GM12878 (cell line): ENCODE results near the gene STK17A. TPM values are rescaled to one million over a fixed set of nuclear protein-coding genes. Genes with fewer than 3 reads are reported as not detected.

Source experiments
- ATAC-seq: fragments of 200-7000 bp; cut with Tn5 transposase; 3 replicates; pipeline ENCODE4 v1.9.1; 2020; ENCODE audit warnings: mild to moderate bottlenecking, moderate library complexity
- BruUV-seq: library from RNA; stranded (reverse); fragments of 400-500 nt; replicated peaks from 2 replicates; lab custom pipeline; 2021; lab: Mats Ljungman, UMichigan
- CTCF ChIA-PET: fragments of 300-600 bp; sonication (Branson Sonifier 250); formaldehyde crosslinking; extraction: SDS; loops from one replicate; lab custom pipeline; 2021; ENCODE audit warnings: inconsistent platforms; lab: Yijun Ruan, JAX
- POLR2A ChIA-PET: fragments of 350-600 bp; formaldehyde crosslinking; extraction: SDS; loops from one replicate; lab custom pipeline; 2021; ENCODE audit warnings: inconsistent platforms; lab: Charles Lee
- RAD21 ChIA-PET: fragments of 300-600 bp; sonication (Branson Sonifier 250); formaldehyde crosslinking; loops from one replicate; lab custom pipeline; 2023; ENCODE audit warnings: antibody characterized with exemption; ENCODE audit not compliant: unreplicated experiment; lab: Charles Lee
- SMC1A ChIA-PET: fragments of 300-600 bp; sonication (Branson Sonifier 250); formaldehyde crosslinking; loops from one replicate; lab custom pipeline; 2023; ENCODE audit not compliant: unreplicated experiment, uncharacterized antibody; lab: Charles Lee
- DNase-seq: peaks from one replicate; pipeline ENCODE4 v3.0.0-alpha.2; 2011; ENCODE audit warnings: low read depth, low spot score
- FAIRE-seq: peaks from 3 replicates; lab custom pipeline; 2011; peaks lifted over from hg19 to GRCh38; lab: Jason Lieb, UNC
- H2AFZ ChIP-seq: 2 replicates; pipeline ENCODE4 v1.6.0; 2011; ENCODE audit warnings: low read depth, low read length, control low read depth; ENCODE audit not compliant: control insufficient read depth
- H3K27ac ChIP-seq: 2 replicates; pipeline ENCODE4 v1.5.1; 2011; ENCODE audit warnings: control low read depth; ENCODE audit not compliant: control insufficient read depth, insufficient read depth
- H3K27me3 ChIP-seq, 2 experiments: replicated peaks in 1 of 2; 2 replicates each; pipeline versions ENCODE4 v1.6.0 to v1.6.1; 2011; ENCODE audit warnings: low read length in 1 of 2; ENCODE audit not compliant: control insufficient read depth in 2 of 2, insufficient read depth in 2 of 2
- H3K36me3 ChIP-seq, 2 experiments: 2 replicates each; pipeline ENCODE4 v1.5.1; 2011; ENCODE audit warnings: low read length in 1 of 2; ENCODE audit not compliant: control insufficient read depth in 2 of 2, insufficient read depth in 2 of 2
- H3K4me1 ChIP-seq: 2 replicates; pipeline ENCODE4 v1.6.1; 2011; ENCODE audit warnings: mild to moderate bottlenecking, low read length, moderate library complexity, mixed read lengths; ENCODE audit not compliant: control insufficient read depth, insufficient read depth
- H3K4me2 ChIP-seq: 2 replicates; pipeline ENCODE4 v1.6.0; 2011; ENCODE audit warnings: control low read depth; ENCODE audit not compliant: control insufficient read depth, insufficient read depth
- H3K4me3 ChIP-seq: fragments of 200-600 bp; sonication (generic); 2 replicates; pipeline ENCODE4 v1.5.1; 2016
- H3K79me2 ChIP-seq: 2 replicates; pipeline ENCODE4 v1.6.0; 2011; ENCODE audit warnings: low read length; ENCODE audit not compliant: control insufficient read depth, insufficient read depth
- H3K9ac ChIP-seq: 2 replicates; pipeline ENCODE4 v1.8.0; 2011; ENCODE audit warnings: low read length, control low read depth, mixed read lengths; ENCODE audit not compliant: control insufficient read depth, insufficient read depth
- H3K9me3 ChIP-seq: replicated peaks from 3 replicates; pipeline ENCODE4 v1.5.1; 2011; ENCODE audit warnings: mild to moderate bottlenecking, low read length; ENCODE audit not compliant: control insufficient read depth, insufficient read depth
- H4K20me1 ChIP-seq: 2 replicates; pipeline ENCODE4 v1.6.0; 2011; ENCODE audit not compliant: control insufficient read depth, insufficient read depth
- ASH2L ChIP-seq: fragments of 300-600, 200-600 bp; sonication (generic); IDR thresholded peaks from 2 replicates; pipeline ENCODE4 v1.6.1; 2017; ENCODE audit warnings: low read depth, mild to moderate bottlenecking, borderline replicate concordance
- SMAD5 ChIP-seq: IDR thresholded peaks from 2 replicates; pipeline ENCODE4 v1.6.1; 2016; ENCODE audit warnings: antibody characterized with exemption, low read depth
- WGBS: methylation state at CpG from one replicate; pipeline ENCODE4 v1.1.6; 2016; ENCODE audit warnings: low lambda C conversion rate; ENCODE audit not compliant: insufficient replicate concordance, insufficient coverage; ENCODE audit errors: missing lambda C conversion rate; 5-methylcytosine and 5-hydroxymethylcytosine counted together
- in situ Hi-C: fragments of 300-500 bp; cut with MboI; formaldehyde crosslinking; loops from 9 replicates; pipeline ENCODE4 v1.14.3; 2018; ENCODE audit warnings: mixed read lengths
- intact Hi-C: fragments of 100-400 bp; cut with micrococcal nuclease; formaldehyde crosslinking; loops from one replicate; pipeline ENCODE4 v1.14.2; 2022; ENCODE audit not compliant: unreplicated experiment
- polyA plus RNA-seq, 11 experiments: library from polyadenylated mRNA; depleted of rRNA in 4 of 11; unstranded in 6 of 11; stranded (reverse) in 5 of 11; fragments of >200 nt; fragmentation: Nextera tagmentation in 4 of 11; fragmentation: Illumina TruSeq in 1 of 11; extraction: Ambion mirVana in 4 of 11; extraction: Trizol in 1 of 11; gene quantifications; 1 replicate in 1 of 11; 2 replicates in 10 of 11; pipeline versions ENCODE4 v1.2.1 to v1.2.3, GENCODE V29; 2011 to 2016; ENCODE audit warnings: inconsistent platforms in 2 of 11, missing spikeins in 2 of 11, low read depth in 1 of 11
- total RNA-seq, 4 experiments: library from RNA; depleted of rRNA in 3 of 4; stranded (reverse); fragments of >200 nt in 3 of 4; fragmentation: Illumina TruSeq in 1 of 4; extraction: Trizol in 1 of 4; gene quantifications; 2 replicates each; pipeline versions ENCODE4 v1.2.1 to v1.2.3, GENCODE V29; 2013 to 2021
- TF ChIP-seq, protein P1 (sequence below): fragments of 450-650 bp; formaldehyde crosslinking; IDR thresholded peaks from 2 replicates; pipeline ENCODE4 v1.4.0; 2020; ENCODE audit warnings: mild to moderate bottlenecking, moderate library complexity

The STK17A gene
- total and polyA plus RNA-seq, 10 of the 15 experiments (the other 5 are each of a cell fraction or from before 2014, with no cell fraction given): 18.5 to 91.6 (median 70.8) TPM

DNA sequence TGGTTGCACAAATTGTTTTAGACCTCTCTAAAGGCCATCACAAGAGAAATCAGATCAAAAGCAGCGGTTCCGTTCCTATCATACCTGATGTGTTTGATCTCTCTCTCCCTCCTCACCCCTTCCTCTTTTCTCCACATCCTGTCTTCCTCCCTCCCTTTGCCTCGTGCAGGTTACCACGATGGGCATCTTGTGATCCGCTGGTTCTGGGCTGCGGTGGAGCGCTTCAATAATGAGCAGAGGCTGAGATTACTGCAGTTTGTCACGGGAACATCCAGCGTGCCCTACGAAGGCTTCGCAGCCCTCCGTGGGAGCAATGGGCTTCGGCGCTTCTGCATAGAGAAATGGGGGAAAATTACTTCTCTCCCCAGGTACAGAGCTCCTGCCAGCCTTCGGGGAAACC lies 28.5 kb upstream of the STK17A start:
- ATAC-seq: no peak
- H3K9ac ChIP-seq: no peak overlapping the region
- no peak overlapping the region for H2AFZ ChIP-seq
- no peaks in the 10 kb centered on the region; a peak in 1 of 4 replicates for H3K27me3 ChIP-seq
- no peaks in the 10 kb centered on the region for H3K79me2 ChIP-seq
- no TSS peak for BruUV-seq
- DNase-seq: no peak
- no peak overlapping the region for H3K4me3 ChIP-seq
- POLR2A ChIA-PET: no interaction called here
- CTCF ChIA-PET: no interaction called here
- H4K20me1 ChIP-seq: no peaks in the 10 kb centered on the region; the same call in 1 of the 2 replicates
- no peak for TF ChIP-seq SMAD5
- TF ChIP-seq, protein P1, sequence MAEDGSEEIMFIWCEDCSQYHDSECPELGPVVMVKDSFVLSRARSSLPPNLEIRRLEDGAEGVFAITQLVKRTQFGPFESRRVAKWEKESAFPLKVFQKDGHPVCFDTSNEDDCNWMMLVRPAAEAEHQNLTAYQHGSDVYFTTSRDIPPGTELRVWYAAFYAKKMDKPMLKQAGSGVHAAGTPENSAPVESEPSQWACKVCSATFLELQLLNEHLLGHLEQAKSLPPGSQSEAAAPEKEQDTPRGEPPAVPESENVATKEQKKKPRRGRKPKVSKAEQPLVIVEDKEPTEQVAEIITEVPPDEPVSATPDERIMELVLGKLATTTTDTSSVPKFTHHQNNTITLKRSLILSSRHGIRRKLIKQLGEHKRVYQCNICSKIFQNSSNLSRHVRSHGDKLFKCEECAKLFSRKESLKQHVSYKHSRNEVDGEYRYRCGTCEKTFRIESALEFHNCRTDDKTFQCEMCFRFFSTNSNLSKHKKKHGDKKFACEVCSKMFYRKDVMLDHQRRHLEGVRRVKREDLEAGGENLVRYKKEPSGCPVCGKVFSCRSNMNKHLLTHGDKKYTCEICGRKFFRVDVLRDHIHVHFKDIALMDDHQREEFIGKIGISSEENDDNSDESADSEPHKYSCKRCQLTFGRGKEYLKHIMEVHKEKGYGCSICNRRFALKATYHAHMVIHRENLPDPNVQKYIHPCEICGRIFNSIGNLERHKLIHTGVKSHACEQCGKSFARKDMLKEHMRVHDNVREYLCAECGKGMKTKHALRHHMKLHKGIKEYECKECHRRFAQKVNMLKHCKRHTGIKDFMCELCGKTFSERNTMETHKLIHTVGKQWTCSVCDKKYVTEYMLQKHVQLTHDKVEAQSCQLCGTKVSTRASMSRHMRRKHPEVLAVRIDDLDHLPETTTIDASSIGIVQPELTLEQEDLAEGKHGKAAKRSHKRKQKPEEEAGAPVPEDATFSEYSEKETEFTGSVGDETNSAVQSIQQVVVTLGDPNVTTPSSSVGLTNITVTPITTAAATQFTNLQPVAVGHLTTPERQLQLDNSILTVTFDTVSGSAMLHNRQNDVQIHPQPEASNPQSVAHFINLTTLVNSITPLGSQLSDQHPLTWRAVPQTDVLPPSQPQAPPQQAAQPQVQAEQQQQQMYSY (CRISPR knock-in tag): no peak
- TF ChIP-seq ASH2L: no peak
- TF ChIP-seq, all 136 proteins: peak for 0
- ChIA-PET RAD21 (no interaction called here), SMC1A (no interaction called here)
- in situ Hi-C loops: no loop called here
- H3K4me1 ChIP-seq: no peaks in the 10 kb centered on the region
- no peak for FAIRE-seq
- intact Hi-C loops: no loop called here
- WGBS: 57% methylated on average over 15 of the region's 15 CpGs
- no peak overlapping the region for H3K4me2 ChIP-seq
- no peaks in the 10 kb centered on the region for H3K9me3 ChIP-seq
- no peak overlapping the region for H3K27ac ChIP-seq
- no peaks in the 10 kb centered on the region for H3K36me3 ChIP-seq
